ENCODE measurements around the gene ZNF525. TPM values are rescaled to one million over a fixed set of nuclear protein-coding genes. Genes with fewer than 3 reads are reported as not detected.

The ZNF525 gene
- total RNA-seq, 4 donors from 2014 or later = 15.0 to 25.7 (median 22.3) TPM

- no peaks in the 10 kb centered on the region for H3K27me3 ChIP-seq
- no peak overlapping the region for H3K4me3 ChIP-seq
- no peaks in the 10 kb centered on the region for H3K9me3 ChIP-seq
- H3K27ac ChIP-seq = no peak overlapping the region
- TF ChIP-seq CTCF (IDR thresholded peaks at IDR 0.05) (no peak), POLR2A (IDR thresholded peaks at IDR 0.05) (no peak)
- intact Hi-C loops (cut with DNase I; ENCODE audit: low total_unique reads) = no loop called here
- DNase-seq = no peak
- H3K36me3 ChIP-seq = no peaks in the 10 kb centered on the region
- no peaks in the 10 kb centered on the region for H3K4me1 ChIP-seq
These were observed 6.7 kb downstream of the ZNF525 start for GRCh38 chr19:53372196-53372595.

- no peaks in the 10 kb centered on the region for H3K36me3 ChIP-seq
- H3K27ac ChIP-seq = no peak overlapping the region
- TF ChIP-seq POLR2A (IDR thresholded peaks at IDR 0.05) (no peak), CTCF (IDR thresholded peaks at IDR 0.05) (no peak)
- intact Hi-C loops (cut with DNase I; ENCODE audit: low total_unique reads) = no loop called here
- H3K27me3 ChIP-seq = no peaks in the 10 kb centered on the region
- no peak for DNase-seq
- H3K4me1 ChIP-seq = no peaks in the 10 kb centered on the region
- H3K4me3 ChIP-seq = no peak overlapping the region
- H3K9me3 ChIP-seq = no peaks in the 10 kb centered on the region
These were observed 8.8 kb downstream of the ZNF525 start for GRCh38 chr19:53374288-53374687.

GRCh38 chr19:53374743-53375142 is 9.2 kb downstream of the ZNF525 start:
- Histone ChIP-seq H3K27me3 (no peaks in the 10 kb centered on the region), H3K27ac (no peak overlapping the region), H3K4me1 (no peaks in the 10 kb centered on the region), H3K4me3 (no peak overlapping the region), H3K36me3 (no peaks in the 10 kb centered on the region), H3K9me3 (no peaks in the 10 kb centered on the region)
- no peak for DNase-seq
- intact Hi-C loops (cut with DNase I; ENCODE audit: low total_unique reads) = no loop called here
- TF ChIP-seq POLR2A (IDR thresholded peaks at IDR 0.05) (no peak), CTCF (IDR thresholded peaks at IDR 0.05) (no peak)

- Histone ChIP-seq H3K4me3 (no peak overlapping the region), H3K4me1 (no peaks in the 10 kb centered on the region), H3K27ac (no peak overlapping the region), H3K36me3 (no peaks in the 10 kb centered on the region), H3K27me3 (no peaks in the 10 kb centered on the region), H3K9me3 (no peaks in the 10 kb centered on the region)
- no peak for DNase-seq
- intact Hi-C loops (cut with DNase I; ENCODE audit: low total_unique reads) = no loop called here
- TF ChIP-seq POLR2A (IDR thresholded peaks at IDR 0.05) (no peak), CTCF (IDR thresholded peaks at IDR 0.05) (no peak)
These were observed 15.9 kb downstream of the ZNF525 start for GRCh38 chr19:53381376-53381775.

GRCh38 chr19:53388168-53388567 is 22.7 kb downstream of the ZNF525 start:
- no peak for DNase-seq
- H3K9me3 ChIP-seq = no peaks in the 10 kb centered on the region
- no peak overlapping the region for H3K27ac ChIP-seq
- no peaks in the 10 kb centered on the region for H3K36me3 ChIP-seq
- H3K4me3 ChIP-seq = no peak overlapping the region
- TF ChIP-seq CTCF (IDR thresholded peaks at IDR 0.05) (no peak), POLR2A (IDR thresholded peaks at IDR 0.05) (no peak)
- no peaks in the 10 kb centered on the region for H3K4me1 ChIP-seq
- intact Hi-C loops (cut with DNase I; ENCODE audit: low total_unique reads) = no loop called here
- no peaks in the 10 kb centered on the region for H3K27me3 ChIP-seq
